HL-60/S4 treated with retinoic acid at 250 ng/mL for 4 days and 3 days (cell line): ENCODE data around the gene WDPCP.
"Not testable (repeated sequence)": the region's sequence is repeated elsewhere in the genome, so short reads cannot be mapped to it uniquely, and the experiment has no call there.

Source experiments
- in situ Hi-C: fragments of 300-500 bp; cut with MboI; formaldehyde crosslinking; loops from 2 replicates; pipeline ENCODE4 v1.7.0; 2022; ENCODE audit warnings: low sequenced_read_pairs

The WDPCP gene

GRCh38 chr2:63465633-63466032 lies 122.6 kb downstream of the WDPCP start:
- in situ Hi-C loops: no loop called here

DNA sequence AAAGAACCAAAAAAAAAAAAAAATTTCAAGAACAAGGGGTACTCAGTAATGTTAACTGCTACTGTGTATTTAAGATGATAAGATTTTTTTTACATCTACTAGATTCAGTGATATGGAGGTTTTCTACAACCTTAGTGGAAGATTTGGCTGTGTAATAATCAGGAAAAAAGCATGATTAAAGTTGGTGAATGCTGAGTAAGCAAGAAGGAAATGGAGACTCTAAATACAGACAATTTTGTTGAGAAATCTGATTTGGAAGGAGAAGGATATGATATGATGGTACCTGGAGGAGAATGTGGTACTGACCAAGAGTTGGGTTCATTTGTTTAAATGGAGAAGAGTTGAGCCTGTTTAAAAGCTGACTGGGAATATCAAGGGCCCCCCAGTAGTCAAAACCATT lies 125.1 kb downstream of the WDPCP start:
- in situ Hi-C loops: no loop called here

GRCh38 chr2:63446658-63447057 lies 141.6 kb downstream of the WDPCP start:
- in situ Hi-C loops: no loop called here

DNA sequence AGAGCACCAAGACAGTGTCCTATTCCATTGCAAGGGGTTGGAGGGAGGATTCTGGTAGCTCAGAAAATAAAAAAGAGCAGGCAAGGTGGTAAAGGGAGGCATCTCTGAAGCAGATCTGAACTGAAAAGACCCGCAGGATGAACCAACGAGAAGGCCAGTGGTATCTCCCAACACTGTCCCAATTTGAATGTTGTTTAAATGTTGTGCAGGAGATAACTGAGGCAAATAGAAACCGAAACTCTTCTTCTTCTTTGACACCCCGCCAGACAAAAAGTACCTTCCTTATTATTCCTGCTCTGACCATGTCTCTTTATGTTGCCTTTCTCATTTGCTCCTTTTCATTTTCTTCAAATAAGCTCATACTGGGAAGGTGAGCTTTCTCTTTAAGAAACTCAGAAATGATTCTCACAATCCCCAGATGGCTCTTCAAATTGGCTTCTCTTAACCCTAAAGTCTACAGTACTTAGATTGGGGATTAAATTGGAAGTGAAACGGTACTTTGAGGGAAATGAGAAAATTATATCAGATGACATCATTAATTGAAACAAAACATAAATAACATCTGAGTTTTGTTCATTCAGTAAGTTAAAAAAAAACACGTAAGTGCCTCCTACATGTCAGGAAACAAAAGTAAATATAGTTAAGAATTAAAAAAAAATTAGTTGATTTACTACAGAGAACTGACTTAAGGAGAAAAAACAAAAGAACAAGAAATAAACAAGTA lies 143.6 kb downstream of the WDPCP start:
- in situ Hi-C loops: no loop called here

DNA sequence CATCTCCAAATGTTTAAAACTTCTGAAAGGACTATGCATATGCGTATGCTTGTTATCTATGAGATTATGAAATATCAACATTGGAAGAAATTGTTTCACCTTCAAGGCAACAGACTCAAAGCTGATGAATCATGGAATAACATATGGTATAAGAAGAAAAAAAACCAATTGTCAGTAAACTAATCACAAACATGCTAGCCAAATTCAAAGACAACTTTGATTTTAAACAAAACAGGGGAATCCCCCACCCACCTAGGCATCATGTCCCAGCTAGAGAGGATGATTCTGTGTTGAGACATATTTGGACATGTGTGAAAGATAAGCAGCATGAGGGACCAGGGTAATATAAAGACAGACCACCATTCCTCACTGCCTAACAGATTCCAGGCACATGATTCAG lies 147.7 kb downstream of the WDPCP start:
- in situ Hi-C loops: no loop called here

- in situ Hi-C loops: no loop called here
Observed at GRCh38 chr2:63438181-63438580, 150.1 kb downstream of the WDPCP start.

GRCh38 chr2:63436488-63436887 lies 151.8 kb downstream of the WDPCP start:
- in situ Hi-C loops: no loop called here

DNA sequence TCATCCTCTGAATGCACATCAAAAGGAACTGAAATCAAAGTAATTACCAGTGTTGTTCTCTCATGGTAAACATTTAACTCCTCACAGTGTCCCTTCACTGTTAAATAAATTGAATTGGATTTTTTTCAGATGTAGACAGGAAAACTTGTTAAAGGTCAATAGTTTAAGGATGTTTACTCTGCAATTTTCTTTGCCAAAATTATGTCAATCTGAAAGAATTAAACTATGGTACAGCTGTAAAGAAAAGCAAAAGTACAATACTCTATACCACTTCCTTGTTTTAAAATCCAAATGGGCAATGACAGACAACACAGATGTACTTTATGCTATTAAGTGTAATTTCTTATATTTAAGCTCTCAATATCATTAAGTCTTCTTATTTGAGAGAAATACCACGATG lies 153.2 kb downstream of the WDPCP start:
- in situ Hi-C loops: no loop called here

- in situ Hi-C loops: no loop called here
Observed at GRCh38 chr2:63434024-63435001, 154.0 kb downstream of the WDPCP start.

DNA sequence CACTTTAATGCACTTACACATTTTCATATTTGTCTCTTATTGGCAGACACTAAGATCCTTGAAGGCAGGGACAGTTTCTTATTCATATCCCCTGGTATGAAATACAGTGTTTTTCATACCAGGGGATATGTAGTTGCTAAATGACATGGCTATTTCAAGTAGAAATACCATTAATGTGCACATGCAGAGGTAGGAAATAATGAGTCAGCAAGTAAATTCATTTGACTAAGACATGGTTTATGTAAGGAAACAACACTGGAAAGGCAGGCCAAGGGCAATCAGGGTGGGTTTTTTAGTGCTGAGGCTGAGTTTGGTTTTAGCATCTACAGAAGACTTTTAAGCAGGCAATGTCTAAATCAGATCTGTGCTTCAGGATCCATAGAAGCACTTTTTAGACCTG lies 155.9 kb downstream of the WDPCP start:
- in situ Hi-C loops: no loop called here

GRCh38 chr2:63425606-63426005 lies 162.7 kb downstream of the WDPCP start:
- in situ Hi-C loops: no loop called here

DNA sequence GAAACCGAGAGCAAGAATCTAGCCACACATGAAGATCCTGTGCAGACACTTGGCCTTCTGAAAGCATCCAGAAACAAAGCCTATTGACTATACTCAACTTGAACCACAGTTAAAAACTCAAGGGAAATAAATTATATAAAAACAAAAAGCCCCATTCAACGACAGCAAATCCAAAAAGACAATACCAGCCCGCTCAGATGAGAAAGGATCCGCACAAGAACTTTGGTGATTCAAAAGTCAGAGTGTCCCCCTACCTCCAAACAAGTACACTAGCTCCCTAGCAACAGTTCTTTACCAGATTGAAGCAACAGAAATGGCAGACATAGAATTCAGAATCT lies 163.2 kb downstream of the WDPCP start:
- in situ Hi-C loops: no loop called here

- in situ Hi-C loops: no loop called here
Observed at GRCh38 chr2:63424329-63425078, 163.8 kb downstream of the WDPCP start.

GRCh38 chr2:63422556-63422955 lies 165.7 kb downstream of the WDPCP start:
- in situ Hi-C loops: no loop called here

DNA sequence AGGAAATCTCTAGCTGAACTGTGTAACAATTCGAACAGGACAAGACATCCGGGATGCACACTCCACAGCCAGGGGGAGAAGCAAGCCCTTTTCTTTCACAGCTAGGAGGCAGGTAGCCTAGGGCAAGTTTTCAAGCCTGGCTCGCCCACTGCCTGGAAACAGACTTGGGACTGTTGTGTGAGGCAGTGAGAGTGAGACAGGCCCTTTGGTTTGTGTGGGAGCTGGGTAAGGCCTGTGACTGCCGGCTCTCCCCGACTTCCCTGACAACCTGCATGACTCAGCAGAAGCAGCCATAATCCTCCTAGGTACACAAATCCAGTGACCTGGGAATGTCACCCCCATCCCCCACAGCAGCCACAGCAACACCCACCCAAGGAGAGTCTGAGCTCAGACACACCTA lies 179.7 kb downstream of the WDPCP start:
- in situ Hi-C loops: no loop called here

DNA sequence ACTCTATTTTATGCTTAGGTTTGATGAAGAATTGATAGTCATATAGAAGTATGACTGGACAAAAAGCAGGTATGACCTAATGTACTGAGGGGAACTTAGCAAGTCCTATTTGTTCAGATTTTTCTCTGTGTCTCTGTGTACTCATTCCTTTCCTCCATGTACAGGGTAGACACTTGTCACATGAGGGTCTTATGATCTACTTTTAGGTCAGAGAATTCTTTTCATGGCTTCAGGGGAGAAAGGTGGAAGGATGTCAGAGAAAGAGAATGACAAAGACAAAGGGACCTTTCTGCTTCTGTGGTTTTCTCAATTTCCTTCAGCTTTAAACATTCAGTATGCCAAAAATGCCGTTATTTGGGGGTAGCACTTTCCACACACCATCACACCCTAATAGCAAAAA lies 181.6 kb downstream of the WDPCP start:
- in situ Hi-C loops: no loop called here

GRCh38 chr2:63403820-63404219 lies 184.5 kb downstream of the WDPCP start:
- in situ Hi-C loops: no loop called here

GRCh38 chr2:63402889-63403288 lies 185.4 kb downstream of the WDPCP start:
- in situ Hi-C loops: not testable (repeated sequence)

DNA sequence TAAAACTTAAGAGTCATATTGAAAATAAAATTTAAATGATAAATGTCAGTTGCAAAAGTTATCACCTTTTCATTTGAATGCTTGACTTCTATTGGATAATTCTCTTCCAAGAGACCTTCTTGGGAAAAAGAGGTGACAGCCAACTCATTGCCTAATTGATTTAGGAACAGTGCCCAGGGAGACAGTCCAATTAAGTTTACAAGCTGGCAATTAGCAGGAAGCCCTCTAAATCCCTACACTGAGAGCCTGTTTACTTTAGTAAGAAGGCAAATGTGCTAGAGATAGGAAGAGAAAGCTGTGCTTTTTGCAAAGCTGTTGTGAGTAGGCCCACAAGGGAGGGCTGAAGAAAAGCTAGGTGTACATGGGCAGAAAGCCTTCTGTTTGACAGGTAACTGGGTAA lies 189.1 kb downstream of the WDPCP start:
- in situ Hi-C loops: no loop called here

DNA sequence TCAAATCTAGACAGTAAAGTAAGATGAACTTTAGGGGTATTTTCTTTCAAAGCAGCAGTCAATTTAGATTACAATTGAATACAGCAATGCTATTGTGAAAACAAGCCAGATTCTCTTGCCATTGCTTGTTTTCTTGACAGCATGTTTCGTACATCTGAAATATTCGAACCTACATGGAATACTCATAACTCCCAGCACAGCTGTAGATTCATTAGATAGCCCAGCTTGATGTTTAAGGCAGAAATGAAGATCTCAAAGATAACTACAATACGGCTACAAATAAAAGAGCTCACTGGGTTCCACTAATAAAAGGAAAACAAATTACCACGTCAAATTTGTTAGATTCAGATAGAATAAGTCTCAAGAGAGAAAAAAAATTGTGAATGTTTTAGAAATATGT lies 208.8 kb downstream of the WDPCP start:
- in situ Hi-C loops: no loop called here

GRCh38 chr2:63378589-63378988 lies 209.7 kb downstream of the WDPCP start:
- in situ Hi-C loops: no loop called here

DNA sequence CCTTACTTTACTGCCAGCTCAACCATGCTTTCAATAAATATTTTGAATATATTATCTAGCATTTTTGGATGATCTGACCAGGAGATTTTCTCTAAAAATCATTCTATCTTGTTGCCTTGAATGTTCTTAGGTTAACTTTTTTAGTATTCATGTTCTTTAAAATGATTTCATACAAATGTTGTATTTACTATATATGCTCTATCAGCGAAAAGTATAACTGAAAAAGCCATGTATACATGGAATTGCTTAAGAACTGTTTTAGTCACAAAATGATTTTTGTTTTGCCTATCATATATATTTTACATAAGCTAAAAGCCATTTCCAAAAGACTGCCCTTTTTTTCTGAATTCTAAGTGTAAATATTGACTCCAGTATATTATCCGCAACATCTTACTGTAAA lies 213.9 kb downstream of the WDPCP start:
- in situ Hi-C loops: no loop called here
